ENCODE measurements around the gene KNSTRN. TPM values are rescaled to one million over a fixed set of nuclear protein-coding genes. Genes with fewer than 3 reads are reported as not detected.

Gene KNSTRN
- total RNA-seq, 5 donors from 2014 or later (not counting 1 experiment from before 2014, with no cell fraction given) = 3.8 to 8.0 (median 6.2) TPM

DNA sequence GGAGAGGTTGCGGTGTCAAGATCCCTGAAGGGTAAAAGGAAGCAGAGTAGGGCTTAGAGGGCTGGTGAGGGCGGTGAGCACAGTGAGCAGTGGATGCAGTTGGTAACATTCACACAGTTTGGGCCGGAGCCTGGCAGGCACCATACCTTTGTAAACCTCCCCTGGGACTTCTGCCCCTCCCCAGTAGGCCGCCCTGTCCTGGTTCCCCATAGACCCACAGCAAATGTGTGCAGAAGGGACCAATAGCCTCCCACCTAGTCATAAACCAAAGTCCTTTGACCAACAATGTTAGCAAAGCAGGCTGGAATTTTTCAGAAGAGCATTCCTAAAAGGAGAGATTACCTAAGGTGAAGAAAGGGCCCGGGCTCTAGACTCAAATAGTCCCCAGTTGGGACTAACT lies 33.4 kb upstream of the KNSTRN start:
- CTCF ChIA-PET = interaction anchor here in 1 of 2 donors (0.6 kb wide), 1 partner anchor 14 kb away, joined by 3 read pairs; no protein-coding TSS in a partner anchor
- 92% methylated on average over 2 of the region's 5 CpGs for WGBS (ENCODE audit: insufficient coverage)
- Mint-ChIP-seq H3K4me1 (peaks cover 0 to 6% (median 0%) of the 10 kb centered on the region in 3 donors), H3K9me3 (no peaks in the 10 kb centered on the region), H3K4me3 (no peak overlapping the region), H3K27me3 (peaks cover 0 to 5% of the 10 kb centered on the region in 2 donors), H3K36me3 (no peaks in the 10 kb centered on the region), H3K27ac (no peak overlapping the region)
- H3K36me3 ChIP-seq (ENCODE audit: control insufficient read depth in 2 of 2, extremely low read depth in 1 of 2, insufficient read depth in 1 of 2, low read length in 1 of 2) = no peaks in the 10 kb centered on the region
- no peaks in the 10 kb centered on the region for H3K9me3 ChIP-seq
- no peak overlapping the region for H3K4me3 ChIP-seq (ENCODE audit: control insufficient read depth in 1 of 2, extremely low read depth in 1 of 2, low read length in 1 of 2)
- ATAC-seq (replicated peaks in 1 of 4) (no peak), DNase-seq (no peak)
- peaks cover 0 to 7% of the 10 kb centered on the region in 2 experiments for H3K4me1 ChIP-seq (ENCODE audit: control insufficient read depth in 1 of 2, extremely low read depth in 1 of 2, insufficient read depth in 2 of 2, low read length in 2 of 2)
- POLR2A ChIA-PET = no interaction called here
- H3K27ac ChIP-seq (ENCODE audit: low read length) = no peak overlapping the region
- H3K27me3 ChIP-seq (replicated peaks in 1 of 2; ENCODE audit: control insufficient read depth in 2 of 2, extremely low read depth in 1 of 2, insufficient read depth in 2 of 2, low read length in 1 of 2) = peaks cover 0 to 16% of the 10 kb centered on the region in 2 experiments

DNA sequence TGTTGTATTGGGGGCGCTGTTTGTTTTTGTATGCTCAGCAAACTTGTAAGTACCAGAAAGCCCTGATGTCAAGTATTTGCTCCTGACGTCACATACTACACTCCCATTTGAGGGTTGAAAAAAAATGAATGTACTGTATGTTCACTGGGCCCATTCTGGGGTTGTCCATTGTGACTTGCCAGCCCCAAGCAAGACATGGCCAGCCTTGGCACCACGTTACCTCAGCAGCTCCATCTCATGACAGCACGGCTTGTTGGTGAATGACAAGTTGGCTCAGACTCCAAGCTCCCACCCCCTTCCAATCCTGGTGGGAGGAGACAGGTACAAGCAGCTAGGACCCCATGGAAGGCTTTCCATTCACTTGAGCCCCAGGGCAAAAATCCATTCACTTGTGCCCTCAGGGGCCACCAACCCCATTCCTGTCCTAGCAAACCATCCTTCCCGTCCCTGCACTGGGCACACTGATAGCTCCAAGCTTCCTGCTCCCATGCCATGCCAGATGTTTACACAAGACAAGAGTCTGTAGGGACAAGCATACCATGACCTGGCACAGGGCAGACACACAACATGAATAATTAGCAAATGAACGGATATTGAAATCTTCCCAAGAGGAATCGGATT lies 30.1 kb upstream of the KNSTRN start:
- Histone ChIP-seq H3K4me3 (ENCODE audit: control insufficient read depth in 1 of 2, extremely low read depth in 1 of 2, low read length in 1 of 2) (no peak overlapping the region), H3K36me3 (ENCODE audit: control insufficient read depth in 2 of 2, extremely low read depth in 1 of 2, insufficient read depth in 1 of 2, low read length in 1 of 2) (no peaks in the 10 kb centered on the region), H3K9me3 (no peaks in the 10 kb centered on the region), H3K4me1 (ENCODE audit: control insufficient read depth in 1 of 2, extremely low read depth in 1 of 2, insufficient read depth in 2 of 2, low read length in 2 of 2) (peaks cover 0 to 4% of the 10 kb centered on the region in 2 experiments), H3K27ac (ENCODE audit: low read length) (no peak overlapping the region), H3K27me3 (replicated peaks in 1 of 2; ENCODE audit: control insufficient read depth in 2 of 2, extremely low read depth in 1 of 2, insufficient read depth in 2 of 2, low read length in 1 of 2) (peaks cover 0 to 15% of the 10 kb centered on the region in 2 experiments)
- no peak overlapping the region for H3K4me3 Mint-ChIP-seq
- H3K9me3 Mint-ChIP-seq = no peaks in the 10 kb centered on the region
- ATAC-seq (replicated peaks in 1 of 4) (no peak), DNase-seq (no peak)
- CTCF ChIA-PET = interaction anchor here (0.7 to 1.9 kb wide), 2 partner anchors 14 to 31 kb away, joined by 3 to 9 read pairs; no protein-coding TSS in a partner anchor
- H3K27ac Mint-ChIP-seq = no peak overlapping the region
- WGBS (ENCODE audit: insufficient coverage) = 81% methylated on average over 3 of the region's 7 CpGs
- peaks cover 0 to 16% of the 10 kb centered on the region in 2 donors for H3K27me3 Mint-ChIP-seq
- POLR2A ChIA-PET = no interaction called here
- H3K36me3 Mint-ChIP-seq = no peaks in the 10 kb centered on the region
- peaks cover 2 to 3% (median 3%) of the 10 kb centered on the region in 3 donors for H3K4me1 Mint-ChIP-seq

DNA sequence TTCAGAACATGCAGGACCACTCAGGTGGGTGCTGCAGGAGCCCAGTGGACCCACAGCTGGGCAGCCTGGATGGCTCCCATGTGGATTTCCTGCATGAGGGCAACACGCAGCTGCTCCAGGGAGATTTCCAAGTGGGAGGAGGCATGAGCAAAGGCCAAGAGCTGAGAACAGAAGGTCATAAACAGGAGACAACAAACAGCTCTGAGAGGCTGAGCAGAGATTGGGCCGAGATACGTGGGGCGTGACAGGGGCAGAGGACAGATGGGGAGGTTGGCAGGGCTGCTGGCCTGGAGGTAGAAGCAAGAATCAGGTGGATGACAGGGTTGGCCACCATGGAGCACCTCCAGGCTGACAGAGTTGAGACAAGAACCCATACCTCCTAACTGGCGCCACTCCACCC lies 28.8 kb upstream of the KNSTRN start:
- no peak overlapping the region for H3K27ac Mint-ChIP-seq
- H3K4me1 Mint-ChIP-seq = peaks cover 5 to 11% (median 5%) of the 10 kb centered on the region in 3 donors

DNA sequence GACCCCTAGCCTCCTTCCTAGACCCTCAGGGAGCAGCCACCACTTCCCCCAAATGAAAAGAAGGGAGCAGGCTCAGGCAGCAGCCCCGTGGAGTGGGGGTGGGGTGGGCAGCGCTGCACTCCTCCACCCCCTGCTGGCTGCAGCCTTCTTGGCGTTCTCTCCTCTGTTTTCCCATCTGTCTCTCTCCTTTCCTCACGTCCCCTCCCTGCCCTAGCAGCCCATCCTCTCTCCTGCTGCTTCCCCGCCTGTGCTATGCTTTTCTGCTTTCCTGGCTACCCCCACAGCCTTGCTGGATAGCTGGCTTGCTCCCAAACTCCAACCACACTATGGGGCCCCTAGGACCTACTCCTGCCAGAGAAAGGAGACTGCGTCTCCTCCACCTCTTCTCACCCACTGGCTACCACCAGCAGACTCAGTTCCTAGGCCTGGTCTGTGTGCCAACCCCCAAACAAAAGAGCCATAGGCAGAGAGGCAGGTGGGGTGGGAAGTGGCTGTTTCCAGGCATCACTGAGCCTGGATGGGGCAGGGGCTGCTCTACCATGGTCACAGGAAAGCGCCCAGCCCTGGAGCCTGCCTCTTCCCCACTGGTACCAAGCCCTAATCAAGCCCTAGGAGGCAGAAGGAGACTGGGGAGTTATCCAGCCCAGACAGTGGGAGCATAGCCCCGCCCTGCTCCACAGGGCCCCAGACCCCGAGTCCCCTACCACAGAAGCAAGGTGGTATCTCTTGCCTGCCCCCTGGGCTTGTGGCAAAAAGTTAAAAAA lies 27.9 kb upstream of the KNSTRN start:
- peaks cover 0 to 16% of the 10 kb centered on the region in 2 donors for H3K27me3 Mint-ChIP-seq
- Histone ChIP-seq H3K27me3 (replicated peaks in 1 of 2; ENCODE audit: control insufficient read depth in 2 of 2, extremely low read depth in 1 of 2, insufficient read depth in 2 of 2, low read length in 1 of 2) (peaks cover 0 to 23% of the 10 kb centered on the region in 2 experiments), H3K9me3 (no peaks in the 10 kb centered on the region), H3K36me3 (ENCODE audit: control insufficient read depth in 2 of 2, extremely low read depth in 1 of 2, insufficient read depth in 1 of 2, low read length in 1 of 2) (no peaks in the 10 kb centered on the region), H3K4me1 (ENCODE audit: control insufficient read depth in 1 of 2, extremely low read depth in 1 of 2, insufficient read depth in 2 of 2, low read length in 2 of 2) (peaks cover 2 to 18% of the 10 kb centered on the region in 2 experiments), H3K4me3 (ENCODE audit: control insufficient read depth in 1 of 2, extremely low read depth in 1 of 2, low read length in 1 of 2) (no peak overlapping the region), H3K27ac (ENCODE audit: low read length) (no peak overlapping the region)
- peaks cover 10 to 16% (median 11%) of the 10 kb centered on the region in 3 donors for H3K4me1 Mint-ChIP-seq
- DNase-seq (no peak), ATAC-seq (replicated peaks in 1 of 4) (no peak)
- no peaks in the 10 kb centered on the region for H3K9me3 Mint-ChIP-seq
- H3K27ac Mint-ChIP-seq = no peak overlapping the region
- H3K36me3 Mint-ChIP-seq = no peaks in the 10 kb centered on the region
- H3K4me3 Mint-ChIP-seq = no peak overlapping the region
- CTCF ChIA-PET = interaction anchor here (0.5 to 1.4 kb wide), 3 partner anchors 8 to 55 kb away, joined by 3 to 5 read pairs (median 3); no protein-coding TSS in a partner anchor
- WGBS (ENCODE audit: insufficient coverage) = 39% methylated on average over 3 of the region's 9 CpGs
- POLR2A ChIA-PET = no interaction called here

More for the DNA sequence above, 28.8 kb upstream of the KNSTRN start:
- Histone ChIP-seq H3K36me3 (ENCODE audit: control insufficient read depth in 2 of 2, extremely low read depth in 1 of 2, insufficient read depth in 1 of 2, low read length in 1 of 2) (no peaks in the 10 kb centered on the region), H3K4me3 (ENCODE audit: control insufficient read depth in 1 of 2, extremely low read depth in 1 of 2, low read length in 1 of 2) (no peak overlapping the region), H3K9me3 (no peaks in the 10 kb centered on the region), H3K27ac (ENCODE audit: low read length) (no peak overlapping the region), H3K4me1 (ENCODE audit: control insufficient read depth in 1 of 2, extremely low read depth in 1 of 2, insufficient read depth in 2 of 2, low read length in 2 of 2) (peaks cover 0 to 14% of the 10 kb centered on the region in 2 experiments), H3K27me3 (replicated peaks in 1 of 2; ENCODE audit: control insufficient read depth in 2 of 2, extremely low read depth in 1 of 2, insufficient read depth in 2 of 2, low read length in 1 of 2) (peaks cover 0 to 22% of the 10 kb centered on the region in 2 experiments)
- Mint-ChIP-seq H3K9me3 (no peaks in the 10 kb centered on the region), H3K36me3 (no peaks in the 10 kb centered on the region), H3K4me3 (no peak overlapping the region), H3K27me3 (peaks cover 0 to 16% of the 10 kb centered on the region in 2 donors)
- ATAC-seq (replicated peaks in 1 of 4) (no peak), DNase-seq (no peak)
- 91% methylated on average over 4 of the region's 5 CpGs for WGBS (ENCODE audit: insufficient coverage)
- POLR2A ChIA-PET = no interaction called here
- CTCF ChIA-PET = interaction anchor here in 1 of 2 donors (0.6 kb wide), 1 partner anchor 192 kb away, joined by 3 read pairs; no protein-coding TSS in a partner anchor

DNA sequence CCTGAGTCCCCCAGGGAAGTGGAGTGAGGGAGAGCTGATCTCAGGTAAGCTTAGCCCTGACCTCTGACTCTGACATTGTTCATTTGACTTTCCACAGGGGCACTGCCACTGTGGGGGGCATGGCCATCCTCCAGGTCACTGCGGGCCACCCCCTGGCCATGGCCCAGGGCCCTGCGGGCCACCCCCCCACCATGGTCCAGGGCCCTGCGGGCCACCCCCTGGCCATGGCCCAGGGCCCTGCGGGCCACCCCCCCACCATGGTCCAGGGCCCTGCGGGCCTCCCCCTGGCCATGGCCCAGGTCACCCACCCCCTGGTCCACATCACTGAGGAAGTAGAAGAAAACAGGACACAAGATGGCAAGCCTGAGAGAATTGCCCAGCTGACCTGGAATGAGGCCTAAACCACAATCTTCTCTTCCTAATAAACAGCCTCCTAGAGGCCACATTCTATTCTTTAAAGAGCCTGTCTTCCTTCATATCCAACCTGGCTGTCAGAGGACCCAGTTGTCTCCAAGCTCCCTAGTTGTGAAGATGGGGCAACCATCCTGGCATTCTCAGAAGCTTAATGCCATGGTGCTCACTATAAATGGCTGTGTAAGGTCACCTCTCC lies 26.4 kb upstream of the KNSTRN start:
- H3K4me3 ChIP-seq (ENCODE audit: control insufficient read depth in 1 of 2, extremely low read depth in 1 of 2, low read length in 1 of 2) = no peak overlapping the region
- WGBS (ENCODE audit: insufficient coverage) = 86% methylated on average over 1 of the region's 5 CpGs
- no peak for ATAC-seq (replicated peaks in 1 of 4)
- Mint-ChIP-seq H3K4me3 (peak overlapping the region in 1 of 3 donors; percentile 5), H3K27me3 (peaks cover 0 to 16% of the 10 kb centered on the region in 2 donors), H3K27ac (no peak overlapping the region), H3K36me3 (peaks cover 4% of the 10 kb centered on the region), H3K9me3 (no peaks in the 10 kb centered on the region), H3K4me1 (peaks cover 10 to 16% (median 12%) of the 10 kb centered on the region in 3 donors)
- no peak for DNase-seq
- no peaks in the 10 kb centered on the region for H3K9me3 ChIP-seq
- POLR2A ChIA-PET = interaction anchor here in 1 of 2 donors (0.5 kb wide), 1 partner anchor 61 kb away, joined by 5 read pairs; no protein-coding TSS in a partner anchor
- H3K27ac ChIP-seq (ENCODE audit: low read length) = no peak overlapping the region
- CTCF ChIA-PET = interaction anchor here (0.6 to 1.7 kb wide), 4 partner anchors 10 to 129 kb away, joined by 3 to 5 read pairs (median 4); no protein-coding TSS in a partner anchor
- H3K4me1 ChIP-seq (ENCODE audit: control insufficient read depth in 1 of 2, extremely low read depth in 1 of 2, insufficient read depth in 2 of 2, low read length in 2 of 2) = peaks cover 2 to 18% of the 10 kb centered on the region in 2 experiments
- H3K27me3 ChIP-seq (replicated peaks in 1 of 2; ENCODE audit: control insufficient read depth in 2 of 2, extremely low read depth in 1 of 2, insufficient read depth in 2 of 2, low read length in 1 of 2) = peaks cover 0 to 23% of the 10 kb centered on the region in 2 experiments
- H3K36me3 ChIP-seq (ENCODE audit: control insufficient read depth in 2 of 2, extremely low read depth in 1 of 2, insufficient read depth in 1 of 2, low read length in 1 of 2) = no peaks in the 10 kb centered on the region

DNA sequence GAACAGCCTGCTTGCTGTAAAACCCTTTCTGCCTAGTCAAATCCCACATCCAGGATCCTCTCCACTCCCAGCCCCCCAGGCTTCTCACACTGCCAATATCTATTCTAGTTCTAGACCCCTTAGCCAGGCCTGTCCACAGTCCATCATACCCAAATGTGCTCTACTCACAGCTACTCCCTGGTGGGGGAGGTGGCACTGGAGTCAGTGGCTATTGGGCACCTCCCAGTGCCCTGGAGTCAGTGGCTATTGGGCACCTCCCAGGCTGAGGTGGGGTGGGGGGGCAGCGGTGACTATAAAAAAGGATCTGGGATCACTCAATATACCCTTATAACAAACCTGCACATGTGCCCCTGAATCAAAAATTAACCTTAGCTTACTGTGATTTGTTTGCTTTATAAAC lies 25.3 kb upstream of the KNSTRN start:
- peaks cover 0 to 23% of the 10 kb centered on the region in 2 experiments for H3K27me3 ChIP-seq (replicated peaks in 1 of 2; ENCODE audit: control insufficient read depth in 2 of 2, extremely low read depth in 1 of 2, insufficient read depth in 2 of 2, low read length in 1 of 2)
- POLR2A ChIA-PET = interaction anchor here in 1 of 2 donors (0.5 to 0.6 kb wide), 2 partner anchors 45 to 74 kb away, joined by 3 to 4 read pairs; no protein-coding TSS in a partner anchor
- no peak for ATAC-seq (replicated peaks in 1 of 4)
- H3K4me1 ChIP-seq (ENCODE audit: control insufficient read depth in 1 of 2, extremely low read depth in 1 of 2, insufficient read depth in 2 of 2, low read length in 2 of 2) = peaks cover 2 to 18% of the 10 kb centered on the region in 2 experiments
- DNase-seq = no peak
- H3K36me3 Mint-ChIP-seq = peaks cover 11% of the 10 kb centered on the region
- H3K27ac ChIP-seq (ENCODE audit: low read length) = no peak overlapping the region
- H3K4me3 ChIP-seq (ENCODE audit: control insufficient read depth in 1 of 2, extremely low read depth in 1 of 2, low read length in 1 of 2) = peak overlapping the region in 1 of 2 donors; percentile 65
- H3K4me3 Mint-ChIP-seq = peak overlapping the region; percentile 82 to 83 (median 82)
- no CpG with 5 or more reads among the region's 1 CpG for WGBS (ENCODE audit: insufficient coverage)
- H3K27ac Mint-ChIP-seq = no peak overlapping the region
- peaks cover 1 to 4% of the 10 kb centered on the region in 2 donors for H3K36me3 ChIP-seq (ENCODE audit: control insufficient read depth in 2 of 2, extremely low read depth in 1 of 2, insufficient read depth in 1 of 2, low read length in 1 of 2)
- H3K9me3 Mint-ChIP-seq = no peaks in the 10 kb centered on the region
- peaks cover 0 to 16% of the 10 kb centered on the region in 2 donors for H3K27me3 Mint-ChIP-seq
- CTCF ChIA-PET = interaction anchor here in 1 of 2 donors (1.1 kb wide), 1 partner anchor 13 kb away, joined by 3 read pairs; no protein-coding TSS in a partner anchor
- no peaks in the 10 kb centered on the region for H3K9me3 ChIP-seq
- H3K4me1 Mint-ChIP-seq = peaks cover 10 to 17% (median 12%) of the 10 kb centered on the region in 3 donors
